ENCODE results near the gene MLLT6. TPM values are rescaled to one million over a fixed set of nuclear protein-coding genes. Genes with fewer than 3 reads are reported as not detected.

Gene MLLT6
- total RNA-seq, 4 donors from 2014 or later, result 46.1 to 85.0 (median 54.0) TPM

- intact Hi-C loops (cut with DNase I; ENCODE audit: low total_unique reads), result no loop called here
- 93% methylated on average over 10 of the region's 10 CpGs for WGBS, 2 donors
- no peak for DNase-seq (ENCODE audit: low spot score in 2 of 2)
- no peak overlapping the region for H3K4me3 ChIP-seq (ENCODE audit: low read depth, poor library complexity, severe bottlenecking)
- TF ChIP-seq CTCF (IDR thresholded peaks at IDR 0.05), result no peak
- no peak for TF ChIP-seq POLR2A (IDR thresholded peaks at IDR 0.05)
Measured at GRCh38 chr17:38712593-38712992, 7.5 kb downstream of the MLLT6 start.

DNA sequence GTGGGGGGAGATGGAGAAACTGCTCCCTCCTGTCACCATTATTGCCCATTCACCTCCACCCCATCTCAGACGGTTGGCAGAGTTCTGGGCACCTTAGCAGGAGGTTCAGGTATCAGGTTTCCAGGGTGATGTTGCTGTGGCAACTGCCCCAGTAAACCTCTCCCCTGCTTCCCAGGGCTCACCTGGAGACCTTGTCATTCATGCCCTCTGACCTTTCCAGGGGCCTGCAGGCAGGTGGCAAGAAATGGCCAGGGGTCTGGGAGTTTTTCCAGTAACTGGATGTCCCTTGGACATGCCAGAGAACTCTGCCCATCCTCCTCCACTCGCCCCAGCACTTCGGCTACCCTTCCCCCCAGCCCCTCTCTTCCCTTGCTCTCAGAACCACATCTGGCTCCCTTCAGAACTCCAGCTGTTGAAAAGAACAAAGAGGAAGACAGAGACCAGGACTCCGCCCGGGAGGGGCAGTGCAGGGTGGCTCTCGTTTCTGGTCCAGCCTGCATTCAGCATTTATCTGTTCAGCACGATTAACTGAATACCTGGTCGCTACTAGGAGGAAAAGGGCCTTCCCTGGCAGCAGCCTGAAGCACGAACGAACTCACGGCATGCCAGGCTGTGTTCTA, 8.5 kb downstream of the MLLT6 start:
- DNase-seq (ENCODE audit: low spot score in 2 of 2), result no peak
- WGBS, 2 donors, result 67% methylated on average over 11 of the region's 11 CpGs
- intact Hi-C loops (cut with DNase I; ENCODE audit: low total_unique reads), result no loop called here
- no peak overlapping the region for H3K4me3 ChIP-seq (ENCODE audit: low read depth, poor library complexity, severe bottlenecking)
- TF ChIP-seq POLR2A (IDR thresholded peaks at IDR 0.05) (no peak), CTCF (IDR thresholded peaks at IDR 0.05) (no peak)

DNA sequence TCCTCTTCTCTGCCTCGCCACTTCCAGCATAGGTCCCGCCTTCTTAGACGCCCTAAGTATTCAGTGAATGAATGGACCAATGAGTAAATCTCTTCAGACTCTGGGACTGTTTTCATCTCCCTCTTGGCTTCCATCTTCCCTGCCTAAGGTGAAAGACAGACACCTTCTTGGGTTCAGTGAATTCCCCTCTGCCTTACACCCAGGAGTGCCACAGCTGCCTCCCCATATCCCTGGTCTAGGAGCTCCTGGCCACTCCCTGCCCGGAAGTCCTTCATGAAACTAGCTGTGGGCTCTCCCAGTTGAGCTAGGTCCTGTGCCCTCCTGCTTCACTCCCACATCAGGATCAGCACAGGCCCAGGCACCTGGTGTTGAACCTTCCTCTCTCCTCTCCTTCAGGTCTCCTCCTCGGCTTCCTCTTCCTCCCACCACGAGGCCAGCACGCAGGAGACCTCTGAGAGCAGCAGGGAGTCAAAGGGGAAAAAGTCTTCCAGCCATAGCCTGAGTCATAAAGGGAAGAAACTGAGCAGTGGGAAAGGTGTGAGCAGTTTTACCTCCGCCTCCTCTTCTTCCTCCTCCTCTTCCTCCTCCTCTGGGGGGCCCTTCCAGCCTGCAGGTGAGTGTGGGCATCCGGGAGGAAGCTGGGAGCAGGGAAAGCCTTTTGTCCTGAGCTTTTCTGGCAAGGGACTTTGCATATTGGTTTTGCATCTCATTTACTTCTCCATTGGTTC, 10.3 kb downstream of the MLLT6 start:
- intact Hi-C loops (cut with DNase I; ENCODE audit: low total_unique reads), result no loop called here
- TF ChIP-seq CTCF (IDR thresholded peaks at IDR 0.05), result no peak
- no peak for TF ChIP-seq POLR2A (IDR thresholded peaks at IDR 0.05)
- 85% methylated on average over 9 of the region's 9 CpGs for WGBS, 2 donors
- H3K4me3 ChIP-seq (ENCODE audit: low read depth, poor library complexity, severe bottlenecking), result no peak overlapping the region
- no peak for DNase-seq (ENCODE audit: low spot score in 2 of 2)

- DNase-seq (ENCODE audit: low spot score in 2 of 2), result no peak
- 91 to 96% methylated on average over 18 of the region's 18 CpGs for WGBS, 2 donors
- intact Hi-C loops (cut with DNase I; ENCODE audit: low total_unique reads), result no loop called here
Measured at GRCh38 chr17:38716368-38717005, 11.4 kb downstream of the MLLT6 start.

GRCh38 chr17:38717139-38717745, 12.2 kb downstream of the MLLT6 start:
- TF ChIP-seq POLR2A (IDR thresholded peaks at IDR 0.05), result no peak
- TF ChIP-seq CTCF (IDR thresholded peaks at IDR 0.05), result no peak
- 70 to 74% methylated on average over 12 of the region's 12 CpGs for WGBS, 2 donors
- DNase-seq (ENCODE audit: low spot score in 2 of 2), result no peak
- intact Hi-C loops (cut with DNase I; ENCODE audit: low total_unique reads), result no loop called here
- H3K4me3 ChIP-seq (ENCODE audit: low read depth, poor library complexity, severe bottlenecking), result no peak overlapping the region

More at GRCh38 chr17:38716368-38717005, 11.4 kb downstream of the MLLT6 start:
- H3K4me3 ChIP-seq (ENCODE audit: low read depth, poor library complexity, severe bottlenecking), result no peak overlapping the region
- TF ChIP-seq CTCF (IDR thresholded peaks at IDR 0.05), result no peak
- no peak for TF ChIP-seq POLR2A (IDR thresholded peaks at IDR 0.05)

Data from lower leg skin (tissue), 4 donors.